CD14-positive monocyte (primary cell): ENCODE results near the gene SF1. TPM values are rescaled to one million over a fixed set of nuclear protein-coding genes. Genes with fewer than 3 reads are reported as not detected.

ENCODE experiments used
- DNase-seq, 3 donors: peaks; one replicate each; pipeline ENCODE4 v3.0.0-alpha.2; 2011 to 2022
- H2AFZ ChIP-seq: 2 replicates; pipeline ENCODE4 v1.6.0; 2012; ENCODE audit warnings: mild to moderate bottlenecking, low read depth, low read length, inconsistent platforms; ENCODE audit not compliant: insufficient read depth, poor library complexity, severe bottlenecking
- H3K27ac ChIP-seq, 2 donors: 1 replicate in 1 of 2; 2 replicates in 1 of 2; pipeline ENCODE4 v1.5.1; 2012 to 2013; ENCODE audit warnings: low read length in 2 of 2, control low read depth in 1 of 2, inconsistent platforms in 1 of 2, low read depth in 1 of 2, mild to moderate bottlenecking in 1 of 2
- H3K27me3 ChIP-seq, 2 donors: one replicate each; pipeline versions ENCODE4 v1.6.0 to v1.6.1; 2011 to 2013; ENCODE audit warnings: low read length in 2 of 2; ENCODE audit not compliant: control insufficient read depth in 2 of 2, insufficient read depth in 2 of 2
- H3K36me3 ChIP-seq, 2 donors: replicated peaks in 1 of 2; 1 replicate in 1 of 2; 2 replicates in 1 of 2; pipeline versions ENCODE4 v1.5.1 to v1.6.1; 2012 to 2013; ENCODE audit warnings: low read length in 2 of 2, control low read depth in 1 of 2, inconsistent platforms in 1 of 2, mild to moderate bottlenecking in 1 of 2; ENCODE audit not compliant: insufficient read depth in 2 of 2, control insufficient read depth in 1 of 2
- H3K4me1 ChIP-seq, 2 donors: 1 replicate in 1 of 2; 2 replicates in 1 of 2; pipeline versions ENCODE4 v1.5.1 to v1.6.1; 2012 to 2013; ENCODE audit warnings: low read length in 2 of 2, control low read depth in 1 of 2, inconsistent platforms in 1 of 2, mild to moderate bottlenecking in 1 of 2, moderate library complexity in 1 of 2; ENCODE audit not compliant: insufficient read depth in 2 of 2, control insufficient read depth in 1 of 2
- H3K4me2 ChIP-seq: replicated peaks from 2 replicates; pipeline ENCODE3; 2012; ENCODE audit warnings: low read length, moderate library complexity, mild to moderate bottlenecking; ENCODE audit not compliant: poor library complexity, severe bottlenecking; ENCODE audit errors: extremely low read depth
- H3K4me3 ChIP-seq, 3 experiments: fragments of 200-600 bp in 1 of 3; sonication (generic) in 1 of 3; replicated peaks in 1 of 3; 1 replicate in 2 of 3; 2 replicates in 1 of 3; pipeline ENCODE4 v1.5.1; 2011 to 2013; ENCODE audit warnings: low read length in 3 of 3, mild to moderate bottlenecking in 3 of 3, control low read depth in 2 of 3, low read depth in 2 of 3, inconsistent platforms in 1 of 3, moderate library complexity in 1 of 3
- H3K79me2 ChIP-seq: 2 replicates; pipeline ENCODE4 v1.6.0; 2012; ENCODE audit warnings: mild to moderate bottlenecking, control low read depth, inconsistent platforms, low read length, moderate library complexity; ENCODE audit not compliant: insufficient read depth
- H3K9ac ChIP-seq: 2 replicates; pipeline ENCODE4 v1.6.0; 2017; ENCODE audit warnings: low read length, mild to moderate bottlenecking; ENCODE audit not compliant: insufficient read depth, poor library complexity, severe bottlenecking
- H3K9me3 ChIP-seq, 2 donors: replicated peaks in 1 of 2; 1 replicate in 1 of 2; 2 replicates in 1 of 2; pipeline versions ENCODE4 v1.5.1 to v1.6.1; 2012 to 2013; ENCODE audit warnings: low read length in 2 of 2, control low read depth in 1 of 2; ENCODE audit not compliant: control insufficient read depth in 1 of 2, insufficient read depth in 1 of 2
- H4K20me1 ChIP-seq: 2 replicates; pipeline ENCODE4 v1.6.0; 2012; ENCODE audit warnings: mild to moderate bottlenecking, low read length, control low read depth, moderate library complexity; ENCODE audit not compliant: insufficient read depth
- H3K27ac Mint-ChIP-seq, 7 donors: one replicate each; pipeline ENCODE4 v1.8.0; 2020; ENCODE audit warnings: mild to moderate bottlenecking in 7 of 7, mixed read lengths in 7 of 7, moderate library complexity in 6 of 7, inconsistent platforms in 2 of 7
- H3K27me3 Mint-ChIP-seq, 3 donors: one replicate each; pipeline ENCODE4 v1.8.0; 2021 to 2022; ENCODE audit warnings: low read depth in 3 of 3, mild to moderate bottlenecking in 3 of 3, mixed read lengths in 3 of 3, moderate library complexity in 3 of 3, inconsistent platforms in 1 of 3
- H3K36me3 Mint-ChIP-seq, 2 donors: one replicate each; pipeline ENCODE4 v1.8.0; 2020; ENCODE audit warnings: mixed read lengths in 2 of 2, inconsistent platforms in 1 of 2, mild to moderate bottlenecking in 1 of 2
- H3K4me1 Mint-ChIP-seq: one replicate; pipeline ENCODE4 v1.8.0; 2020; ENCODE audit warnings: mild to moderate bottlenecking, mixed read lengths
- H3K4me3 Mint-ChIP-seq, 2 donors: one replicate each; pipeline ENCODE4 v1.8.0; 2020; ENCODE audit warnings: mild to moderate bottlenecking in 2 of 2, mixed read lengths in 2 of 2, moderate library complexity in 1 of 2
- H3K9me3 Mint-ChIP-seq, 7 donors: one replicate each; pipeline ENCODE4 v1.8.0; 2020 to 2022; ENCODE audit warnings: mixed read lengths in 7 of 7, mild to moderate bottlenecking in 6 of 7, moderate library complexity in 6 of 7, inconsistent platforms in 2 of 7
- WGBS: methylation state at CpG from one replicate; pipeline ENCODE4 v1.1.5; 2013; ENCODE audit warnings: missing lambda C conversion rate; ENCODE audit not compliant: insufficient coverage; 5-methylcytosine and 5-hydroxymethylcytosine counted together
- intact Hi-C, 2 donors: fragments of 100-400 bp; cut with micrococcal nuclease; formaldehyde crosslinking; loops; one replicate each; pipeline versions ENCODE4 v1.15.0 to v1.15.1; 2023
- polyA plus RNA-seq, 3 donors: library from polyadenylated mRNA; depleted of rRNA in 1 of 3; unstranded in 2 of 3; stranded (reverse) in 1 of 3; fragments of 300-500 nt in 2 of 3; fragments of >200 nt in 1 of 3; fragmentation: Illumina TruSeq in 2 of 3; gene quantifications; 1 replicate in 2 of 3; 2 replicates in 1 of 3; pipeline ENCODE4 v1.2.3, GENCODE V29; 2012 to 2021
- TF ChIP-seq, protein P1 (sequence below): fragments of 200-600 bp; IDR thresholded peaks from one replicate; pipeline ENCODE4 v1.8.0; 2022; ENCODE audit warnings: antibody characterized with exemption, mild to moderate bottlenecking

SF1 gene
- polyA plus RNA-seq, 3 donors: 31.6 to 302 (median 47.7) TPM

DNA sequence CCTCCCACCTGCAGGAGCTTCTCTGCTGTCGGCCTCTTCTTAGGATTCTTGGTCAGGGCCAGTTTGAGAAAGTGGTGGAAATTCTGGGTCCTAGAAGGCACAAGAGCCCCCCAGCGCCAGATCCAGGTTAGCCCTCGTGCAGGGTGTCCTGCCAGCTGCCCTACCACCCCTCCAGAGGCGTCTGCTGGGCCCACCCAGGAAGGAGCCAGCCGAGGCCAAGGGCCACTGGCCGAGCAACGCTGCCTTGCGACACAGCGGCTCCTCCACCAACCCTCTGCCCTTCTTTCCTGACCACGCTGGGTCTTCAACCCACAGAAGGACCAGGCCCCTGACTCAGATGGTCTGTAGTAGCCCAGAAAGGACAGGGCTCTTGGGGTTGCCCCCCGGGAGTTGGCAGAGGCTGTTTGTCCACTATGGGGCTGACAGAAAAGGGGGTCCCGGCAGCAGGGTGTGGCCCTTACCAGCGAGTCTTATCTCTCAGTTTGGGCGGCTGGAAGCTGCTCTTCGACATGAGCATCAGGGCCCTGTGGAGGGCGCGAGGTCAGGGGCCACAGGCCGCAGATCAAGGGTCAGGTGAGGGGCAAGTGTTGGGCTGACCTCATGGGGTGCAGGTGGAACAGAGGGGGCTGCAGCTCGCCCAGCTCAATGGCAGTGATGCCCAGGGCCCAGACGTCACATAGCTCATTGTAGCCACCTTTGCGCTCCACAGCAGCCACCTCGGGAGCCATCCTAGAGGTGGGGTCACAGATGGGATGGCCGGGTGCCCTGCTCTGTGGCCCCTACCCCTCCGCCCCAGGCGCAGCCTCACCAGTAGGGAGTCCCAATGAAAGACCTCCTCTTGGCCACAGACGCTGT, 22.2 kb upstream of the SF1 start:
- peaks cover 5% of the 10 kb centered on the region for H4K20me1 ChIP-seq
- H3K36me3 ChIP-seq: peaks cover 29 to 49% of the 10 kb centered on the region in 2 donors
- H3K9me3 ChIP-seq: no peaks in the 10 kb centered on the region
- TF ChIP-seq, protein P1, sequence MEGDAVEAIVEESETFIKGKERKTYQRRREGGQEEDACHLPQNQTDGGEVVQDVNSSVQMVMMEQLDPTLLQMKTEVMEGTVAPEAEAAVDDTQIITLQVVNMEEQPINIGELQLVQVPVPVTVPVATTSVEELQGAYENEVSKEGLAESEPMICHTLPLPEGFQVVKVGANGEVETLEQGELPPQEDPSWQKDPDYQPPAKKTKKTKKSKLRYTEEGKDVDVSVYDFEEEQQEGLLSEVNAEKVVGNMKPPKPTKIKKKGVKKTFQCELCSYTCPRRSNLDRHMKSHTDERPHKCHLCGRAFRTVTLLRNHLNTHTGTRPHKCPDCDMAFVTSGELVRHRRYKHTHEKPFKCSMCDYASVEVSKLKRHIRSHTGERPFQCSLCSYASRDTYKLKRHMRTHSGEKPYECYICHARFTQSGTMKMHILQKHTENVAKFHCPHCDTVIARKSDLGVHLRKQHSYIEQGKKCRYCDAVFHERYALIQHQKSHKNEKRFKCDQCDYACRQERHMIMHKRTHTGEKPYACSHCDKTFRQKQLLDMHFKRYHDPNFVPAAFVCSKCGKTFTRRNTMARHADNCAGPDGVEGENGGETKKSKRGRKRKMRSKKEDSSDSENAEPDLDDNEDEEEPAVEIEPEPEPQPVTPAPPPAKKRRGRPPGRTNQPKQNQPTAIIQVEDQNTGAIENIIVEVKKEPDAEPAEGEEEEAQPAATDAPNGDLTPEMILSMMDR: no peak
- H3K4me2 ChIP-seq: no peak overlapping the region
- no peaks in the 10 kb centered on the region for H3K27me3 ChIP-seq
- peaks cover 0 to 3% (median 0%) of the 10 kb centered on the region in 7 donors for H3K9me3 Mint-ChIP-seq
- no peak overlapping the region for H2AFZ ChIP-seq
- H3K4me1 ChIP-seq: peaks cover 29 to 42% of the 10 kb centered on the region in 2 donors
- peaks cover 26 to 44% of the 10 kb centered on the region in 2 donors for H3K36me3 Mint-ChIP-seq
- H3K4me3 Mint-ChIP-seq: no peak overlapping the region
- 59% methylated on average over 26 of the region's 26 CpGs for WGBS
- intact Hi-C loops: no loop called here
- peak overlapping the region in 1 of 2 donors; percentile 41 for H3K27ac ChIP-seq
- H3K4me1 Mint-ChIP-seq: peaks cover 50% of the 10 kb centered on the region
- peak overlapping the region in 1 of 3 experiments; percentile 94 for H3K4me3 ChIP-seq
- peak overlapping the region in 5 of 7 donors; percentile 12 to 80 (median 57) for H3K27ac Mint-ChIP-seq
- peaks cover 0 to 3% (median 2%) of the 10 kb centered on the region in 3 donors for H3K27me3 Mint-ChIP-seq
- H3K9ac ChIP-seq: peak overlapping the region; percentile 4
- H3K79me2 ChIP-seq: peaks cover 6% of the 10 kb centered on the region
- DNase-seq: peak in 1 of 3 donors; percentile 6

DNA sequence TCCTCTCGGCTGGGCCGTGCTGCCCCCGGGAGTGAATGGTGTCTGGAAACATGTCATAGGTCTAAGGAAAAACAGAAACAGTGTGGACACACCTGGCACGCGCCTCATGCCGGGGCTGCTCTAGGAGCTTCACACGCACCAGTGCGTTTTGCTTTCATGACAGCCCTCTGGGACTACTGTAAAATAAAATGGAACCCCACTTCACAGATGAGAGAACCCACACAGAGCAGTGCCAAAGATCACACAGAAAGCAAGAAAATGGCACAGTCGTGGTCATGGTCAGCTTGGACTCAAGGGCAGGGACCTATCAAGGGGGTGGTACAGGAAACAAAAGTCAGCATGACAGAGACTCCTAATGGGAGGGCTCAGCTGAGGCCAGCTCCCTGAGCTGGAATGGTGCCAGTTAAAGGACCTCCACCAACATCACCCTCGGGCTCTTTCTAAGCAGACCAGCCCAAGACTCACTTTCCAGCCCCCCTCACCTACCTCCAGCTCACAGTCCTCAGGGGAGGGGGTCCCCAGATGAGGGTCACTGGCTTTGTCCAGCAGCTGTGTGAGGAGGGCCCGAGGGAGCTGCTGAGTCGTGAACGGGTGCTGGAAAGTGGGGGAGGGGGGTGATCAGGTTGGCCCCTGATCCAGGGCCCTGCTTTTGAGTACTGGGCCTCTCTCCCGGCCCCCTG, 21.4 kb upstream of the SF1 start:
- peaks cover 27 to 45% of the 10 kb centered on the region in 2 donors for H3K36me3 Mint-ChIP-seq
- peaks cover 50% of the 10 kb centered on the region for H3K4me1 Mint-ChIP-seq
- peaks cover 0 to 4% (median 2%) of the 10 kb centered on the region in 3 donors for H3K27me3 Mint-ChIP-seq
- Histone ChIP-seq H3K79me2 (peaks cover 6% of the 10 kb centered on the region), H3K36me3 (peaks cover 25 to 42% of the 10 kb centered on the region in 2 donors), H3K9ac (no peak overlapping the region), H3K27ac (no peak overlapping the region), H4K20me1 (peaks cover 5% of the 10 kb centered on the region), H3K4me2 (no peak overlapping the region), H3K27me3 (no peaks in the 10 kb centered on the region), H3K4me1 (peaks cover 29 to 42% of the 10 kb centered on the region in 2 donors), H2AFZ (no peak overlapping the region), H3K9me3 (no peaks in the 10 kb centered on the region), H3K4me3 (no peak overlapping the region)
- H3K9me3 Mint-ChIP-seq: peaks cover 0 to 3% (median 0%) of the 10 kb centered on the region in 7 donors
- WGBS: 90% methylated on average over 10 of the region's 14 CpGs
- intact Hi-C loops: no loop called here
- TF ChIP-seq, protein P1: no peak
- DNase-seq: no peak
- no peak overlapping the region for H3K4me3 Mint-ChIP-seq
- H3K27ac Mint-ChIP-seq: peak overlapping the region in 3 of 7 donors; percentile 52 to 81 (median 72)
